Ishikawa (cell line): ENCODE data around the gene URB2.

ENCODE experiments used
- CEBPB ChIP-seq: IDR thresholded peaks from 2 replicates; pipeline ENCODE4 v1.6.1; 2012
- NFIC ChIP-seq: IDR thresholded peaks from 2 replicates; pipeline ENCODE4 v1.6.1; 2012
- RAD21 ChIP-seq: IDR thresholded peaks from 2 replicates; pipeline ENCODE4 v1.6.1; 2012; ENCODE audit warnings: low read depth
- TAF1 ChIP-seq: IDR thresholded peaks from 2 replicates; pipeline ENCODE4 v1.6.1; 2012; ENCODE audit warnings: low read depth, mild to moderate bottlenecking
- TEAD4 ChIP-seq: IDR thresholded peaks from 2 replicates; pipeline ENCODE4 v1.6.1; 2012
- YY1 ChIP-seq: IDR thresholded peaks from 2 replicates; pipeline ENCODE4 v1.6.1; 2012; ENCODE audit warnings: low read depth
- TF ChIP-seq, protein P1 (sequence below): IDR thresholded peaks from 2 replicates; pipeline ENCODE4 v1.6.1; 2012; ENCODE audit warnings: low read depth, mild to moderate bottlenecking
- TF ChIP-seq, protein P2 (sequence below): IDR thresholded peaks from 2 replicates; pipeline ENCODE4 v1.6.1; 2012

DNA sequence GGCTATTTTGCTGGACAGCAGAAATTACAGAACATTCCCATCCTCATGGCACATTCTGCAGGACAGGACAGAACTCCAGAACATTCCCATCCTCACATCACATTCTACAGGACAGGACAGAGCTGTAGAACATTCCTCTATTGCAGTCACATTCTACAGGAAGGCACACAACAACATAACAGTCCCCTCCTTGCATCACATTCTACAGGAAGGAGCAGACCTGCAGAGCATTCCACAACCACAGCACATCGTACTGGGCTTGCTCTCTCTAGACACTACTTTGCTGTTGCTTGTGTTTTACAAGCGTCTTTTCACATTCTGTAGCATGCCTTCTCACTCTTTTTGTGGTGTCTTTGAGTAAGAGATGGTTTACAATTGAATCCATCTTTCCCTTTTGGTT is 40.7 kb upstream of the URB2 start:
- TF ChIP-seq CEBPB (no peak), TAF1 (no peak), TEAD4 (no peak), RAD21 (no peak), YY1 (no peak), NFIC (no peak)
- TF ChIP-seq, protein P1, sequence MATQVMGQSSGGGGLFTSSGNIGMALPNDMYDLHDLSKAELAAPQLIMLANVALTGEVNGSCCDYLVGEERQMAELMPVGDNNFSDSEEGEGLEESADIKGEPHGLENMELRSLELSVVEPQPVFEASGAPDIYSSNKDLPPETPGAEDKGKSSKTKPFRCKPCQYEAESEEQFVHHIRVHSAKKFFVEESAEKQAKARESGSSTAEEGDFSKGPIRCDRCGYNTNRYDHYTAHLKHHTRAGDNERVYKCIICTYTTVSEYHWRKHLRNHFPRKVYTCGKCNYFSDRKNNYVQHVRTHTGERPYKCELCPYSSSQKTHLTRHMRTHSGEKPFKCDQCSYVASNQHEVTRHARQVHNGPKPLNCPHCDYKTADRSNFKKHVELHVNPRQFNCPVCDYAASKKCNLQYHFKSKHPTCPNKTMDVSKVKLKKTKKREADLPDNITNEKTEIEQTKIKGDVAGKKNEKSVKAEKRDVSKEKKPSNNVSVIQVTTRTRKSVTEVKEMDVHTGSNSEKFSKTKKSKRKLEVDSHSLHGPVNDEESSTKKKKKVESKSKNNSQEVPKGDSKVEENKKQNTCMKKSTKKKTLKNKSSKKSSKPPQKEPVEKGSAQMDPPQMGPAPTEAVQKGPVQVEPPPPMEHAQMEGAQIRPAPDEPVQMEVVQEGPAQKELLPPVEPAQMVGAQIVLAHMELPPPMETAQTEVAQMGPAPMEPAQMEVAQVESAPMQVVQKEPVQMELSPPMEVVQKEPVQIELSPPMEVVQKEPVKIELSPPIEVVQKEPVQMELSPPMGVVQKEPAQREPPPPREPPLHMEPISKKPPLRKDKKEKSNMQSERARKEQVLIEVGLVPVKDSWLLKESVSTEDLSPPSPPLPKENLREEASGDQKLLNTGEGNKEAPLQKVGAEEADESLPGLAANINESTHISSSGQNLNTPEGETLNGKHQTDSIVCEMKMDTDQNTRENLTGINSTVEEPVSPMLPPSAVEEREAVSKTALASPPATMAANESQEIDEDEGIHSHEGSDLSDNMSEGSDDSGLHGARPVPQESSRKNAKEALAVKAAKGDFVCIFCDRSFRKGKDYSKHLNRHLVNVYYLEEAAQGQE = no peak
- TF ChIP-seq, protein P2, sequence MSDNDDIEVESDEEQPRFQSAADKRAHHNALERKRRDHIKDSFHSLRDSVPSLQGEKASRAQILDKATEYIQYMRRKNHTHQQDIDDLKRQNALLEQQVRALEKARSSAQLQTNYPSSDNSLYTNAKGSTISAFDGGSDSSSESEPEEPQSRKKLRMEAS = no peak
